ENCODE measurements around the gene EIF1AD. TPM values are rescaled to one million over a fixed set of nuclear protein-coding genes. Genes with fewer than 3 reads are reported as not detected.
"Not testable (repeated sequence)": the region's sequence is repeated elsewhere in the genome, so short reads cannot be mapped to it uniquely, and the experiment has no call there.

The EIF1AD gene
- total RNA-seq, 2 experiments from 2014 or later, result 53.4 to 57.5 TPM

GRCh38 chr11:65965986-65966762 lies 35.8 kb downstream of the EIF1AD start:
- peaks cover 29% of the 10 kb centered on the region for H3K36me3 Mint-ChIP-seq
- no peaks in the 10 kb centered on the region for H3K27me3 Mint-ChIP-seq
- H3K9me3 Mint-ChIP-seq, result no peaks in the 10 kb centered on the region
- no peak for ATAC-seq (ENCODE audit: low read depth)
- H3K4me1 Mint-ChIP-seq, result peaks cover 21% of the 10 kb centered on the region
- no peak for DNase-seq
- no peak overlapping the region for H3K27ac Mint-ChIP-seq
- POLR2A ChIA-PET, result no interaction called here
- no peak overlapping the region for H3K4me3 Mint-ChIP-seq

DNA sequence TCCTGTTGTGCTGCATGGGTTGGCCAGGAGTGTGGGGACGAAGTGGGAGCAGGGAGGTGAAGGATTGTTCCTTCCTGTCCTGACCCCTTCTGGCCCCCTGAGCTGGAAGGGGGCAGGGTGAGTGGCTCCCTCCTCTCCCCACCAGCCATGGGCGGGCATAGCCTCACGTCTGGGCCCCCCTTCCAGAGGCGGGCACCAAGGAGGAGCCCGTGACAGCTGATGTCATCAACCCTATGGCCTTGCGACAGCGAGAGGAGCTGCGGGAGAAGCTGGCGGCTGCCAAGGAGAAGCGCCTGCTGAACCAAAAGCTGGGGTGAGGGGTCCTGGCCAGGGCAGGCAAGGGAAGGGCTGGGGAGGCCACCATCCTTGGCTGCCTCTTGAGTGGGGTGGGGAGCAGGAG lies 37.1 kb downstream of the EIF1AD start:
- DNase-seq (no peak), ATAC-seq (ENCODE audit: low read depth) (no peak)
- H3K27me3 Mint-ChIP-seq, result no peaks in the 10 kb centered on the region
- POLR2A ChIA-PET, result interaction anchor here (1.0 kb wide), 1 partner anchor 77 kb away, joined by 5 read pairs; the partner anchor contains the start of gene FIBP
- no peak overlapping the region for H3K27ac Mint-ChIP-seq
- no peak overlapping the region for H3K4me3 Mint-ChIP-seq
- H3K36me3 Mint-ChIP-seq, result peaks cover 23% of the 10 kb centered on the region
- H3K4me1 Mint-ChIP-seq, result peaks cover 26% of the 10 kb centered on the region
- H3K9me3 Mint-ChIP-seq, result no peaks in the 10 kb centered on the region

DNA sequence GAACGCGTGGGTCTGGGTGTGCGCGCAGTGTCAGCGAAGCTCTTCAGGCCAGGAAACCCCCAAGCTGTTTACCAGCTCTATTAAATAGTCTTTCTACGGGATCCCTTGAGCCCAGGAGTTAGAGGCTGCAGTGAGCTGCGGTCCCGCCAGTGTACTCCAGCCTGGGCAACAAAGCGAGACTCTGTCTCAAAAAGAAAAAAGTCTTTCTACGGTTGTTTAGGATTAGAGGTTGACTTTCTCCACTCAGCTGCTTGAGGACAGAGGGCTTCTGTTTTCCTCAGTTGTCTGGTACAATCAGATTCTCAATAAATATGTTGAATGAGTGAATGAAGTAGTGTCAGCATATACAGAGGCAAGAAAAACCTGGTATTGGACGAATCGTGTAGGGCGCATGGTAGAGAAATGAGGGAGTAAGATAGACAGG lies 39.8 kb downstream of the EIF1AD start:
- peak; percentile 3 for ATAC-seq (ENCODE audit: low read depth)
- Mint-ChIP-seq H3K36me3 (peaks cover 13% of the 10 kb centered on the region), H3K4me1 (peaks cover 31% of the 10 kb centered on the region), H3K27me3 (no peaks in the 10 kb centered on the region), H3K4me3 (peak overlapping the region; percentile 94), H3K9me3 (no peaks in the 10 kb centered on the region), H3K27ac (peak overlapping the region; percentile 64)
- POLR2A ChIA-PET, result interaction anchor here (0.6 to 3.3 kb wide), 7 partner anchors 34 to 103 kb away, joined by 3 to 34 read pairs (median 4); partner anchors contain the start of genes BANF1, C11orf68, CCDC85B and FIBP
- no peak for DNase-seq

GRCh38 chr11:65961267-65962140 lies 40.5 kb downstream of the EIF1AD start, which contains the start of gene SART1:
TSS of gene SART1 (plus strand) at chr11:65961734. CDS start at chr11:65961781, 47 bp downstream.
- Mint-ChIP-seq H3K9me3 (no peaks in the 10 kb centered on the region), H3K27ac (peak within 1 kb of the TSS; percentile 97), H3K4me3 (peak within 1 kb of the TSS; percentile 94), H3K27me3 (no peaks in the 10 kb centered on the region), H3K4me1 (peaks cover 37% of the 10 kb centered on the region), H3K36me3 (peaks cover 12% of the 10 kb centered on the region)
- DNase-seq (peak; percentile 91), ATAC-seq (ENCODE audit: low read depth) (peak; percentile 91)
- POLR2A ChIA-PET, result interaction anchor here (0.7 to 3.3 kb wide), 9 partner anchors 9 to 102 kb away, joined by 3 to 34 read pairs (median 5); partner anchors contain the start of genes BANF1, C11orf68, CCDC85B and FIBP

DNA sequence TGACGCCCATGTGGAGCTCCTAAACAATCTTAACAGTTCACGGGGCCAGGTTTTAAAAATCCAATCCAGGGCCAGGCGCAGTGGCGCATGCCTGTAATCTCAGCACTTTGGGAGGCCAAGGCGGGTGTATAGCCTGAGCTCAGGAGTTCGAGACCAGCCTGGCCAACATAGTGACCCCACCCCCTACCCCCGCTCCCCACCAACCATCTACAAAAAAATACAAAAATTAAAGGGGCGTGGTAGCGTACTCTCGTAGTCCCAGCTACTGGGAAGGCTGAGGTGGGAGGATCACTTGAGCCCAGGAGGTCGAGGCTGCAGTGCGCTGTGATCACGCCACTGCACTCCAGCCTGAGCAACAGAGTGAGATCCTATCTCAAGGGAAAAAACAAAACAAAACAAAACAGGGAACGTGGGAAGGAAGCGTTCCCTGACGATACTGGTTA lies 41.1 kb downstream of the EIF1AD start:
- no peaks in the 10 kb centered on the region for H3K27me3 Mint-ChIP-seq
- H3K27ac Mint-ChIP-seq, result peak overlapping the region; percentile 97
- no peaks in the 10 kb centered on the region for H3K9me3 Mint-ChIP-seq
- DNase-seq, result no peak
- peaks cover 11% of the 10 kb centered on the region for H3K36me3 Mint-ChIP-seq
- POLR2A ChIA-PET, result interaction anchor here (0.7 to 3.3 kb wide), 6 partner anchors 8 to 111 kb away, joined by 3 to 34 read pairs (median 5); partner anchors contain the start of genes CCDC85B, FIBP and FOSL1
- ATAC-seq (ENCODE audit: low read depth), result peak; percentile 3
- peaks cover 39% of the 10 kb centered on the region for H3K4me1 Mint-ChIP-seq
- peak overlapping the region; percentile 94 for H3K4me3 Mint-ChIP-seq

DNA sequence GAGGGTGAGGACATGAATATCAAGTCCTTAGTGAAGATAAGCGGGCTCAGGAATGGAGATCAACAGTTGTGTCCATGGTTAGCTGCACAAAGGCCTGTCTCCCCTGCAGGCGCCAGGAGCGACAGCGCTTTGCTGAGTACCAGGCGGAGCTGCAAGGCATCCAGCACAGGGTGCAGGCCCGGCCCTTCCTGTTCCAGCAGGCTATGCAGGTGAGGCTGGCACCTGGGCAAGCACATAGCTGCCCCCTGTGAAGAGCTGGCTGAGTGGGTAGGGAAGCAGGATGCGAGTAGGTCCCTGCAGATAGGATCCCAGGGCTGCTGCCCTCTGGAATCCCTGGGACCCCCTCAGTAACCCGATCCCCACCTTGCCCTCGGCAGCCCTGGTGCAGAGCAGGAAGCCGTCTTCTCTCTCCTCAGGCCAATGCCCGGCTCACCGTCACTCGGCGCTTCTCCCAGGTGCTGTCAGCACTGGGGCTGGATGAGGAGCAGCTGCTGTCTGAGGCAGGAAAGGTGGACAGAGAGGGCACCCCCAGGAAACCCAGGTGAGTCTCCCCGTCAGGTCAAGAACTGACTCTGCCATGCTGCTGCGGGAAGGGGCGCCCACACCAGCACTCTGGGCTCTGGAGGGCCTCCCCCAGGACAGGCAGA lies 43.1 kb downstream of the EIF1AD start:
- Mint-ChIP-seq H3K27me3 (no peaks in the 10 kb centered on the region), H3K27ac (peak overlapping the region; percentile 91), H3K4me1 (peaks cover 38% of the 10 kb centered on the region), H3K4me3 (no peak overlapping the region), H3K9me3 (no peaks in the 10 kb centered on the region), H3K36me3 (peaks cover 5% of the 10 kb centered on the region)
- DNase-seq (no peak), ATAC-seq (ENCODE audit: low read depth) (no peak)
- POLR2A ChIA-PET, result interaction anchor here (0.8 to 1.5 kb wide), 6 partner anchors 31 to 100 kb away, joined by 3 to 8 read pairs (median 4); partner anchors contain the start of genes CCDC85B and FIBP

DNA sequence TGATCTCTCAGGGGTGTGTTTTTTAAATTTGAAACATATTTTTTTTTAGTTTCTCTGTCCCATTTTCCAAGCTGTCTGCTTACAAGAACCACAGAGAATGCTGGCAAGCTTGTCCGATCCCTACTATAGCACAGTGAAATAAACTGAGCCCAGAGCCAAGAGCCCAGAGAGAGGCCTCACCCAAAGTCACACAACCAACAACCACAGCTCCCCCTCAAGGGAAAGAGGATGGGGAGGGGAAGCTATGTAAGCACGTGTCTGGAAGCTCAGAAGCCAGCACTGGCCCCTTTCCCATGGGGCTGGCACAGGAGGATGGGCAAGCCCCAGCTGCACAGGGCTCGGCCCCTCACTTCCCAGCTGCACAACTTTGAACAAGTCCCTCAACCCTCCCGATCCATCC lies 43.7 kb downstream of the EIF1AD start:
- Mint-ChIP-seq H3K36me3 (peaks cover 5% of the 10 kb centered on the region), H3K4me1 (peaks cover 33% of the 10 kb centered on the region), H3K9me3 (no peaks in the 10 kb centered on the region), H3K27ac (peak overlapping the region; percentile 91), H3K4me3 (no peak overlapping the region), H3K27me3 (no peaks in the 10 kb centered on the region)
- ATAC-seq (ENCODE audit: low read depth) (no peak), DNase-seq (no peak)
- POLR2A ChIA-PET, result interaction anchor here (0.8 to 1.5 kb wide), 6 partner anchors 30 to 99 kb away, joined by 3 to 8 read pairs (median 4); partner anchors contain the start of genes CCDC85B and FIBP

DNA sequence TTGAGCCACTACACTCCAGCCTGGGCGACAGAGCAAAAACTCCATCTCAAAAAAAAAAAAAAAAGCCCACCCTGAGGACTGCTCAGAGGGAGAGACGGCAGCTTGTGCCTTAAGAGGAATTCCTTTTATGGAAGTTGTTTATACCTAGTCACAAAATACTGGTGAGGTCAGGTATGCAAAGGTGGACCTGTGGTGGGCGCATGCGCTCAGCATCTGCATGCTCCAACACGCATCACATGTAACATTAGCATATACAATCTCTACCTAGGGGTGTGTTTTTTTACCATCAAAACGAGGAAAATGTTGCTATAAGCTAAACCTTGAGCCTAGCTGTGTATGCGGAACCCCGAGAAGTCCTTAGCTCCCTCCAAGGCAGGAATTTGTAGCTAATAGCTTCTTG lies 47.2 kb downstream of the EIF1AD start:
- Mint-ChIP-seq H3K9me3 (no peaks in the 10 kb centered on the region), H3K27ac (no peak overlapping the region)
- POLR2A ChIA-PET, result interaction anchor here (0.5 to 1.5 kb wide), 3 partner anchors 27 to 36 kb away, joined by 3 to 4 read pairs (median 4); no protein-coding TSS in a partner anchor

DNA sequence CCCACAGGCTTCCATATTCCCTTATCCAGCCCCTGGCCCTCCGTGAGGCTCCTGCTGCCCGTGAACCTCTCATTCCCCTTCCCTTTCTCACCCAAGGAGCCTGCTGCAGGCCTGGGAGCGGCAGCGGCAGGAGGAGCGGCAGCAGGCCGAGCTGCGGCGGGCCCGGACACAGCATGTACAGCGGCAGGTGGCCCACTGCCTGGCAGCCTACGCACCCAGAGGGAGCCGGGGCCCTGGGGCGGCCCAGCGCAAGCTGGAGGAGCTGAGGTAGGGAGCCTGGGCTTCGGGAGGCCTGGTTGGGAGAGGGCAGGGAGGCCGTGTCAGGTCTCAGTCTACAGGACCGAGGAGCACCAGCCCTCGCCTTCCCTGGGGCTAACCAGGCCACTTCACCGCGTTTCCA lies 48.5 kb downstream of the EIF1AD start:
- Mint-ChIP-seq H3K36me3 (no peaks in the 10 kb centered on the region), H3K4me3 (no peak overlapping the region), H3K4me1 (peaks cover 13% of the 10 kb centered on the region), H3K9me3 (no peaks in the 10 kb centered on the region), H3K27ac (no peak overlapping the region), H3K27me3 (peaks cover 5% of the 10 kb centered on the region)
- ATAC-seq (ENCODE audit: low read depth), result no peak
- POLR2A ChIA-PET, result interaction anchor here (0.6 to 1.5 kb wide), 2 partner anchors 25 to 65 kb away, joined by 3 to 4 read pairs; partner anchors contain the start of gene FIBP
- DNase-seq, result no peak

More for the DNA sequence above, 47.2 kb downstream of the EIF1AD start:
- no peak overlapping the region for H3K4me3 Mint-ChIP-seq
- peaks cover 13% of the 10 kb centered on the region for H3K4me1 Mint-ChIP-seq
- DNase-seq (no peak), ATAC-seq (ENCODE audit: low read depth) (no peak)
- no peaks in the 10 kb centered on the region for H3K36me3 Mint-ChIP-seq
- H3K27me3 Mint-ChIP-seq, result peaks cover 2% of the 10 kb centered on the region

DNA sequence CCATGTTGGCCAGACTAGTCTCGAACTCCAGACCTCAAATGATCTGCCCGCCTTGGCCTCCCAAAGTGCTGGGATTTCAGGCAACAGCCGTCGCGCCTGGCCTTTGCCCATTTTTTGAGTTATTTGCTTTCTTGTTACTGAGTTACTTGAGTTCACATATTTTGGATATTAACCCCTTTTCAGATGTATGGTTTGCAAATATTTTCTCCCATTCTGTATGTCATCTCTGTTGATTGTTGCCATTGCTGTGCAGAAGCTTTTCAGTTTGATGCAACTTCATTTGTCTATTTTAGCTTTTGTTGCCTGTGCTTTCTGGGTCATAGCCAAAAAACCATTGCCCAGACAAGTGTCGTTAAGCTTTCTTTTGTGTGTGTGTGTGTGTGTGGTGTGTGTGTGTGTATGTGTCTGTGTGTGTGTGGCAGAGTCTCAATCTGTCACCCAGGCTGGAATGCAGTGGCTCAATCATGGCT lies 49.9 kb downstream of the EIF1AD start:
- POLR2A ChIA-PET, result interaction anchor here (1.3 kb wide), 1 partner anchor 9 kb away, joined by 3 read pairs; no protein-coding TSS in a partner anchor
- no peak for ATAC-seq (ENCODE audit: low read depth)
- Mint-ChIP-seq H3K27me3 (peaks cover 8% of the 10 kb centered on the region), H3K27ac (no peak overlapping the region), H3K9me3 (no peaks in the 10 kb centered on the region), H3K4me3 (no peak overlapping the region), H3K36me3 (no peaks in the 10 kb centered on the region), H3K4me1 (peaks cover 8% of the 10 kb centered on the region)
- DNase-seq, result no peak

GRCh38 chr11:65951641-65952040 lies 50.3 kb downstream of the EIF1AD start:
- POLR2A ChIA-PET, result interaction anchor here (0.5 to 1.3 kb wide), 2 partner anchors 9 to 10 kb away, joined by 3 to 5 read pairs; no protein-coding TSS in a partner anchor
- not testable (repeated sequence) for H3K36me3 Mint-ChIP-seq; H3K4me3 Mint-ChIP-seq; H3K27me3 Mint-ChIP-seq; DNase-seq; ATAC-seq (ENCODE audit: low read depth); H3K9me3 Mint-ChIP-seq; H3K4me1 Mint-ChIP-seq; H3K27ac Mint-ChIP-seq

- POLR2A ChIA-PET; DNase-seq; H3K36me3 Mint-ChIP-seq; H3K27me3 Mint-ChIP-seq; H3K9me3 Mint-ChIP-seq; H3K27ac Mint-ChIP-seq; H3K4me1 Mint-ChIP-seq; ATAC-seq (ENCODE audit: low read depth); H3K4me3 Mint-ChIP-seq: not testable (repeated sequence)
These were observed 51.2 kb downstream of the EIF1AD start for GRCh38 chr11:65950711-65951110.
